ENCODE results near the gene RSPH4A.
"Not testable (repeated sequence)": the region's sequence is repeated elsewhere in the genome, so short reads cannot be mapped to it uniquely, and the experiment has no call there.

Gene RSPH4A

DNA sequence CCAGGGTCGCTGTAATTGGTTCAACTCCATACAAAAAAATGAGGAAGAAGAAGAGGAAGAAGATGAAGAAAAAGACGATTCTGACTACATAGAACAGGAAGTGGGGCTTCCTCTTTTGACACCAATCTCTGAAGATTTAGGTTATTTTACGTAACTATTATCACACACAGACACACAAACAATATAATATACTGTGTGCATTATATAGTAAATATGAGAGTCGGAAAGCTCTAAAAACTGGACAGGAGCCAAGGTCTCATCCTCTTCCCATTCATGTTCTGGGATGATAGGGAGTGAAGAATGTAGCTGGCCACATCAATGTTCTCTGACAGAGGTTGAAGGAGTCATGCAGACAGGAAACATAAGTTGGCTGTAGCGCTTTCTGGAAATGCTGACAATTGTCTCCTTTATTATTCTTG is 13.3 kb downstream of the RSPH4A start:
- no peak for DNase-seq (ENCODE audit: low read depth)

DNA sequence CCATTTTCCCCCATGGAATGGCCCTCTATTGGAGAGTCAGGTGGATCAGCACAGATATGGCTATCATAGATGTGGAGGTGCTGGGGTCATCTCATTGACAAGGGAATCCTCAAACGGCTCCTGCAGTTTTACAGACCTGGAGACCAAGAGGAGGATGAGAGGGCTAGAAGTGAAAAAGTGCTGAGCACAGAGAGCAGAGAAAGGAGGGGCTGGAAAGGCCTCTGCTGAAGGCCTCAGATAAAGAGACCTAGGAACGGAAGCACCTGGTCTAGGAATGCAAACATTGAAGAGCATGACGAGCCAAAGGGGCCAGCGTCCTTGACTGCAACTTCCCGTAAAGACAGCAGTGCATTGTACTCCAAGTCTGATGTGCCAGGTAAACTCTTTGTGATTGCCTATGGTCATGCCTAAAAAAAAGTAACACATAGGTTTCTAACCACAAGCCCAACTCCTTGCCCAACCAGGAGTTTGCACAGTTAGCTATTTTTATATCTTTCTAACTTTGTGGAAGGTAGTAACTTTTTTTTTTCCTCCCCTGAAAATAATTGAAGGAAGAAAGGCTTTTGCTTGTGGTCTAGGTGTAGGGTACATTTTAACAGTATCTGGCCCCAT is 15.2 kb downstream of the RSPH4A start:
- no peak for DNase-seq (ENCODE audit: low read depth)

DNA sequence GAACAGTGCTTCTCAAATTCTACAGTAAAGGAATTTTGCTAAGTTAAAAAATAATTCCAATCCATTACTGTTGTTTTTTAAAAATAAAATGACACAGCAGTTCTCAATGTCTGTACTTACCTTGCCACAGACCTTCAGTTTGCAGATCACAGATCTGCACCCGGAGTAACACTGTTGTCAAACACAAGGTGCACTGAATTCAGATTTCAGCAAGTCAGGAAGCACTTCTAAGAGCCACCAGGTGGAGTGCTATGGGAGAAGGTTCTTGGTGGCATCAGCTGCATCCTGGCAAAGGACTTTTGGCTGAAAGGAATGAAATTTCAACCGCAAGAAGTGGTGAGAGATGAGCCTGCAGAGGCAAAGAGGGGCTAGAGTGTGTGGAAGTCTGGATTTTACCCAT is 17.4 kb downstream of the RSPH4A start:
- no peak for DNase-seq (ENCODE audit: low read depth)

DNA sequence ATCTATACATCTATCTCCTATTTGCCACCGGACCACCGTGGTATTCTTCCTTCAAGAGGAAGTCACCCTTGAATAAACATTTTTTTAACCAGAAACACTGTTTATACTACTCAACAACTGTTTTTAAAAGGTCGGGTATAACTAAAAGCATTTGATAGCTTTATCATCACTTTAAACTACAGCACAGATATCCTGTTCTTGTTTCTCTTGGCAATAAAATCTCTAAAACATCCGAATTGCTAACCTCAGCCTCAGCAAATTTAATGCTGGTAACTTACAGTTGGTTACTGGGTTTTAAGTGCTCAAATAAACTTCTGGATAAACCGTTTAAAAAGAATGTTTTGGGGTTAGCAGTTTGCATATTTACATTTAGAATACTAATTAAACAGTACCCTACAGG is 31.9 kb downstream of the RSPH4A start:
- no peak for DNase-seq (ENCODE audit: low read depth)

DNA sequence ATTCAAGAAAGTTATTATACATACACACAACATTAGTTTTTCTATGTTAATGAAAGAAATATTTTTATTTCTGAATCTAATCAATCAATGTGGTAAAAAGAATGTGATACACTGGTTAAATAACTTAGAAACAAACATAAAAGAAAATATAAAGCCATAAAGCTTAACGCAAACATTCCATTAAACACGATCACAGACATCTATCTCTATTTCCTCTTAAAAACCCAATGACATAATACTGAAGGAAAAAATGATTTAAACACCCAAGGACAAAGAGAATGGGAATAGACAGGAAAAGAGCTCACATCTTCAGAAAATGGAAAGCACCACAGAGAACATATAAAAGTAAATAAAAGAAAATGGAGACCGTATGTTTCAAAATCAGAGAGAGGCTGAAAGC is 32.9 kb downstream of the RSPH4A start:
- DNase-seq (ENCODE audit: low read depth): no peak

DNA sequence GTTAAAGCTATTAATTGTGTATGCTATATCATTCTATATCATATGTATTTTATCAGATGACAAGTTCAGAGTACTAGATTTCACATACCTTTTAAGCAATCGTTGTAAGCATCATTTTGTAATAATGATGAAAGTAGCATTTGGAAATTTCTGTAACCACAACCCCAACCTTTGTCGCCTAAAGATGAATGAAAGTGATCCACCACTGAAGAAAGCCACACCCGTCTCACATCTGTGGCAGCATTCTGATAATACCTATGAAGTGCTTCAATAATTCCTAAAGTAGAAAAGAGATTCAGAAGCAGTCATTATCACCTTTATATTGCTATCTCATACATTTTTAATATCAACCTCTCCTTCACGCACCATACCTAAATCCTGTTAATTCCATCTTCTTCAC is 35.6 kb downstream of the RSPH4A start:
- DNase-seq (ENCODE audit: low read depth): no peak

DNA sequence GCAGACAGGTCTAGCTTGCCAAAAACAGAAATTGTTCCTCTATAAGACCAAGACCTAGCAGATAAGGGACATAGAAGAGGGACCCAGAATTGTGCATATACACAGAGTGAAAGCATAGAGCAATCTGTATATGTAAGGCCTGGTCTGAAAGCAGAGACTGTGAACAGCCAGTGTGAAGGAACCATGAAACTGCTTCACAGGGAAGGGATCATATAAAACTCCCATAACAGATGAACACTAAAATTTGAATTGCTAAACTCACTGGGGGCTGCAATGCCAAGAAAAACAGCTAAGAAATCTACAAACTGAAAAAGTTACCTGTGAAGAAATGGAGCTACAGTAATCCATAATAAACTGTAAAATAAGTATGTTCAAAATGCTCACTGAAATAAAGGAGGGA is 45.3 kb downstream of the RSPH4A start:
- DNase-seq (ENCODE audit: low read depth): no peak

DNA sequence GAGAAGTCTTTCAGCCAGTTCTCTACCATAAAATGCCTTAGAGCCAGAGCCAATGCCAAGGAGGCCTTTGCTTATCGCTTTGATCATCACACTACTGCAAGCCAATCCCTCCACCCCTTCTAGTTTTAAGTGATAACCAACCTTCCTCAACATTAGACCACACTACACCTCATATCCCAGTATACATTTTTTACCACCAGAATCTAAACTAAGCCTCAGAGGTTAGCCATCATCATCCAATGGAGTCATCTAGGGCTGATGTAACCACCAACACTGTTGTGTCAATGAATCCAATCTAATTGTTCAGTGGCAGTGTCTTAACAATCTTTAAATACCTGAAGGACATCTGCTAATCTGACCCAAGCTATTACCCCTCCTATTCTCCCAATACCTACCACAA is 45.9 kb downstream of the RSPH4A start:
- DNase-seq (ENCODE audit: low read depth): no peak

DNA sequence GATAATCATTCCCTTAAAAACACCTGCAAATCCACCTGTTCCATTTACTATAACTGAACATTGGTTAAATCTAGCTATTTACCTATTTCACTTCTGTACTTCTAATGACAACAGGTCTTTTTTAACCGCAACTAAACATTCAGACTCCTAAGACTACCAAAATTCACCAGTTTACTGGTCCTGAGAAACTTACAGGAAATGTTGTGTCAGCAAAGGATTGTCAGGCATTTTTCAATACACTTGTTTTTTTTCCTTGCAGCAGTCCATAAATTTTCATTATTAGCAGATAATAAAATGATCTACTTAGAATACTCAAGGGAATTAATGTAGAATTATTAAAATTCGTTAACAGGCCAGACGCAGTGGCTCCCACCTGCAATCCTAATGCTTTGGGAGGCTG is 47.0 kb downstream of the RSPH4A start:
- DNase-seq (ENCODE audit: low read depth): no peak

DNA sequence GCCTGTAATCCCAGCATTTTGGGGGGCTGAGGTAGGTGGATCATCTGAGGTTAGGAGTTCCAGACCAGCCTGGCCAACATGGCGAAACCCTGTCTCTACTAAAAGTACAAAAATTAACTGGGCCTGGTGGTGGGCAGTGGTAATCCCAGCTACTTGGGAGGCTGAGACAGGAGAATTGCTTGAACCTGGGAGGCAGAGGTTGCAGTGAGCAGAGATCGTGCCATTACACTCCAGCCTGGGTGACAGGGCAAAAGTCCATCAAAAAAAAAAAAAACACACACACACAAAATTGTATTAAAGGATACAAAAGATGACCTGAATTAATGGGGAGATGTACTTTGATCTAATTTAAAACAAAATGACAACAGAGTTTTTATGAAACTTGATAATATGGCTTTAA is 47.9 kb downstream of the RSPH4A start:
- DNase-seq (ENCODE audit: low read depth): not testable (repeated sequence)

DNA sequence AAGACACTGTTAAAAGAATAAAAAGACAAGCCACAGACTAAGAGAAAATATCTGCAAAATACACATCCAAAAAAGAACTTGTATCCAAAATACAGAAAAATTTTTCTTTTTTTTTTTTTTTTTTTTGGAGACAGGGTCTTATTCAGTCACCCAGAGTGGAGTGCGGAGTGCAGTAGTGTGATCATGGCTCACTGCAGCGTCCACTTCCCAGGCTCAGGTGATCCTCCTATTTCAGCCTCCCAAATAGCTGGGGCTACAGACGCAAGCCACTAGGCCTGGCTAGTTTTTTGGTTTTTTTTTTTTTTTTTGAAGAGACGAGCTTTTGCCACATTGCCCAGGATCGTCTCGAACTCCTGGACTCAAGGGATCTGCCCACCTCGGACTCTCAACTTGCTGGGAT is 49.2 kb downstream of the RSPH4A start:
- no peak for DNase-seq (ENCODE audit: low read depth)

DNA sequence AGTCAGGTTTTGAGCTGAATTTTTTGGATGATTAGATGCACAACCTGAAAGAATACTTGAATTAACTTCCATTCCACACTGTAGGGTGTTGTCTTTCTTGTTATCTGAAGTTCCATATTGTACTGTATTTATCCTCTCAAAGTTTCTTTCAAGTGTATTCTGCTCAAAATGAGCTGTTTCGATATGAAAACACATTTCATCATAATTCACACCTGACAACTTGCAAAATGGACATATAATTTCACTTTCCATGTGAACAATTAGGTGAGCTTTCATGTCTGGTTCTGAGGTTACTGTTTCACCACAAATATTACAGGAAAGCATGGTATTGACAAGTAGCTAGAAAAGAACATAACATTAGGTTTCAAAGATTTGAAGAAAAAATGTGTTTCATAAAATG is 50.6 kb downstream of the RSPH4A start:
- DNase-seq (ENCODE audit: low read depth): no peak

DNA sequence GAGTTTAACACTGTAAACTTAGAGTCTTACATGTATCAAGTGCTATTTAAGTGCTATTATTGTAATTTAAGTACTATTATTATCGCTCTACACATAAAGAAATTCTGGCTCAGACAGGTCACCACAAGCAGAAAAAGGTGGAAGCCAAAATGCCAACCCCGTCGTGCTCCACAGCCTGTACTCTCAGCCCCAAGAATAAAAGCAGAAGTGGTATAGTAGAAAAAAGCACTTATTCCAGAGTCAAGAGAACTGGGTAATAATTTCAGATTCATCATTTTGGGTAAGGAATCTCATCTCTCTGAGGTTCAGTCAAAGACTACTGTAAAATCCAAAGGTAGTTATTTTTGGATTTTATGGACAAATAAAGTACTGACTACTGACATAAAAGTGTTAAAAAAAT is 51.3 kb downstream of the RSPH4A start:
- DNase-seq (ENCODE audit: low read depth): no peak

DNA sequence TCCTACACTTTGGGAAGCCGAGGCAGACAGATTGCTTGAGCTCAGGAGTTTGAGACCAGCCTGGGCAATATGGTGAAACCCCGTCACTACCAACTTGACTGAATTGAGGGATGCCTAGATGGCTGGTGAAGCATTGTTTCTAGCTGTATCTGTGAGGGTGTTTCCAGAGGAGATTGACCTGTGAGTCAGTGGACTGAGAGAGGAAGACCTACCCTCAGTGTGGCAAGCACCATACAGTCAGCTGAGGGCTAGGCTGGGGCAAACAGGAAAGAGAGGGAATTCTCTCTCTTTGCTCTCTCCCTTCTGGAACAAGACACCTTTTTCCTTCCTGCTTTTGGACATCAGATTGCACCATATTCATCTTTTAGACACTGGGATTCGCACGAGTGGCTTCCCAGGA is 56.0 kb downstream of the RSPH4A start:
- DNase-seq (ENCODE audit: low read depth): no peak

DNA sequence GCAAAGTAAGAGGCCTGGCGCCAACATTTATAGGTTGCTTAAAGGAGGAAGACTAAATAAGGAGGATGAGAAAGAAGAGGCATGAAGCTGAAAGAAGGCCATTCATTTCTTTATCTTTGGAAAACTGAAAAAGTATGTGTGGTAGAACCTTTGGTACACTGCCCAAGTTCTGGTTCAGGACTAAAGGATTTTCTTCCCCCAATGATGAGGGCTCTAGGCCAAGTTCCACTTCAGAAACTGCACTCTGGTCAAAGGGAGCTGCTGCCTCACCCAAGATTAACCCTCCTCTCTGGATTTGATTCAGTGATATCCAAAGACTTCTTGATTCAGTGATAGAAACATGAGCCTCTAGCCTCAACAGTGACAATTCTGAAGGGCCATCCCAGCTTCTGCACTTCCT is 59.7 kb downstream of the RSPH4A start:
- DNase-seq (ENCODE audit: low read depth): no peak

DNA sequence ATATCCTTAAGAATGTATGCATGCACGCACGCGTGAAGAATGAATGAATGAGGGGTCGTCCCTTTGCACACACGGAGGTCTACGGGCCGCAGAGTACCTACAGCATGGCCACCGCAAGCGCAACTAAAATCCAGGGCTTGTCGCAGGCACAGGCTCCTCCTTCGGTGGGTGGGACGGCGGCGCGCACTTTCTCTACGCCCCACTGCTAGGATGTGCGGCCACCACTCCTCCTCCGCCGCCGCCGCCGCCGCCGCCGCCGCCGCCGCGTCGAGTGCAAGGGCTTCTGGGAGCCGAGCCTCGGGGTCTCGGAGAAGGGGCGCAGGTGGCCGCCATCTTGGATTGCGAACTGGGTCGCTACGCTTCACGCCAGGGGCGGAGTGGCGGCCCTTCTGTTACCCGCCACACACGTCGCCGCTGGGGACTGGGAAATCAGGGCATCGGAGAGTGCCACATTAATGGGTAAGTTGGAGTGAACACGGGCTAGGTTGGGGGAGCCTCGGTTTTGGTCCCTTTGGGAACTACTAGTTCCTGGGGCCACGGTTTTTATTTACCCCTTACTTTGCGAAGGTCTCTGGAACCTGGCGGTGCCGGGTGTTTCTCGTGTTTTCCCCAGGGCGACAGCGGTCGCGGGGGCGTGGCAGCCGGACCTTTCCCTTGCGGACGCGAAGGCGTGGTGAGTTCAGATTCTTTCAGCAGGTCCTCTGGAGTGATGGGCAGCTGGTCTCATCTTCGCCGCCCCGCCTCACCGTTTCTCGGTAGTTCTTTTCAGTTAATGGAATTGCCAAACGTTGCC is 64.8 kb downstream of the RSPH4A start, which contains the start of gene KPNA5:
Gene KPNA5, plus strand, starts transcription at position 332 of the 793 bp plus-strand sequence. Its CDS starts 124 bp downstream, at position 456.
- DNase-seq (ENCODE audit: low read depth): peak; percentile 57

DNA sequence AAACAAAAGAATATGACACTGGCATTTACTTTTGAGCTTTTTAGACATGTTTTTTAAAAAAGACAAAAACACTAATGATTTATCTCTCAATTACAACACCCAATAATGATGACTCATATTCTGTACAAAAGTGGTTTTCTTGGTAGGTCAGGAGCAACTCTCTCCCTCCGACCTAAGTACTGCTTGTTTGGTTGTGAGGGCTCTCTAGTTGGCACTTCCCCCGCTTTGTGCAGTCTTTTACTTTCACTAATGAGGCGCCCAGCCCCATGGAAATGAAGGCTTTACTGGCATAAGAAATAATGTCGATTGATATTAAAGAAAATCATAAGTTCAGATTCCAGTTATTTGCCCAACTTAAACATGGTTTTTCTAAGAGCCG is 66.0 kb downstream of the RSPH4A start:
- no peak for DNase-seq (ENCODE audit: low read depth)
